ENCODE measurements around the gene LUC7L. TPM values are rescaled to one million over a fixed set of nuclear protein-coding genes. Genes with fewer than 3 reads are reported as not detected.

Gene LUC7L
- total RNA-seq, 4 donors from 2014 or later = 85.1 to 316 (median 153) TPM

DNA sequence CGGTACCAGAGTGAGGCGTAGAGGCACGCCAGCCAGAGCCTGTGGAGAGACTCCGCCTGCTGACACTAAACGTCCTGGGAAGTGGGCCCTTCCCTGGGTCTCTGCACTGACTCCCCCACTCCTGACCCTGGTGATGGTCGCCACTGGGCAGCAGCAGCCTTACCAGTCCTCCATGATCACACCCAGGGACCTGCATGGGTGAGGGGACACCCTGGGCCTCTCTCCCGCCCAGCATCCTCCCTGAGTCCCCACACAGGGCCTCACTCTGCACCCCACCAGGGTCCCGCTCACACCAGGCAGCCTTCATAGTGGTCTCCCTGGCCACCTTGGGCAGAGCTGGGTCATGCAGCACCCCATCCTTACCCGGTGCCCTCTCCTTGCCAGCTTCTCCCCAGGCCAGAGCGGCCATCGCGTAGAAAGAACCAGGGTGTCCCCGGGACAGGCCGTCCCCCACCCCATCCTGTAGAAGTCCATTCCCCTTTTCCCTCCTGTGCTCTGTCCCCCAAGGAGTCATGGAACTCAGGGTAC lies 35.8 kb upstream of the LUC7L start:
- WGBS, 2 donors (ENCODE audit: low coverage in 1 of 2) = 88% methylated on average over 14 of the region's 14 CpGs; no CpG with 5 or more reads in 1 of the 2 donors
- peaks cover 0 to 22% (median 7%) of the 10 kb centered on the region in 4 donors for H3K36me3 ChIP-seq
- peaks cover 0 to 11% (median 5%) of the 10 kb centered on the region in 4 donors for H3K4me1 ChIP-seq
- DNase-seq = no peak
- H3K4me3 ChIP-seq = no peak overlapping the region
- H3K27me3 ChIP-seq = no peaks in the 10 kb centered on the region
- H3K9me3 ChIP-seq = no peaks in the 10 kb centered on the region
- no peak overlapping the region for H3K27ac ChIP-seq
- intact Hi-C loops (cut with DNase I; ENCODE audit: low total_unique reads) (no loop called here), in situ Hi-C loops (cut with MboI; ENCODE audit: low pct_ligation_motif_present in 1 of 4, low pct_unique_long_range_greater_than_20kb in 1 of 4, low sequenced_read_pairs in 3 of 4) (no loop called here)
- no peak for TF ChIP-seq EP300 (IDR thresholded peaks at IDR 0.05; ENCODE audit: low read depth)
- TF ChIP-seq, protein P1, sequence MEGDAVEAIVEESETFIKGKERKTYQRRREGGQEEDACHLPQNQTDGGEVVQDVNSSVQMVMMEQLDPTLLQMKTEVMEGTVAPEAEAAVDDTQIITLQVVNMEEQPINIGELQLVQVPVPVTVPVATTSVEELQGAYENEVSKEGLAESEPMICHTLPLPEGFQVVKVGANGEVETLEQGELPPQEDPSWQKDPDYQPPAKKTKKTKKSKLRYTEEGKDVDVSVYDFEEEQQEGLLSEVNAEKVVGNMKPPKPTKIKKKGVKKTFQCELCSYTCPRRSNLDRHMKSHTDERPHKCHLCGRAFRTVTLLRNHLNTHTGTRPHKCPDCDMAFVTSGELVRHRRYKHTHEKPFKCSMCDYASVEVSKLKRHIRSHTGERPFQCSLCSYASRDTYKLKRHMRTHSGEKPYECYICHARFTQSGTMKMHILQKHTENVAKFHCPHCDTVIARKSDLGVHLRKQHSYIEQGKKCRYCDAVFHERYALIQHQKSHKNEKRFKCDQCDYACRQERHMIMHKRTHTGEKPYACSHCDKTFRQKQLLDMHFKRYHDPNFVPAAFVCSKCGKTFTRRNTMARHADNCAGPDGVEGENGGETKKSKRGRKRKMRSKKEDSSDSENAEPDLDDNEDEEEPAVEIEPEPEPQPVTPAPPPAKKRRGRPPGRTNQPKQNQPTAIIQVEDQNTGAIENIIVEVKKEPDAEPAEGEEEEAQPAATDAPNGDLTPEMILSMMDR (IDR thresholded peaks at IDR 0.05) = no peak
- no peak for TF ChIP-seq POLR2AphosphoS5 (IDR thresholded peaks at IDR 0.05)
- no peak for TF ChIP-seq POLR2A (IDR thresholded peaks at IDR 0.05)

DNA sequence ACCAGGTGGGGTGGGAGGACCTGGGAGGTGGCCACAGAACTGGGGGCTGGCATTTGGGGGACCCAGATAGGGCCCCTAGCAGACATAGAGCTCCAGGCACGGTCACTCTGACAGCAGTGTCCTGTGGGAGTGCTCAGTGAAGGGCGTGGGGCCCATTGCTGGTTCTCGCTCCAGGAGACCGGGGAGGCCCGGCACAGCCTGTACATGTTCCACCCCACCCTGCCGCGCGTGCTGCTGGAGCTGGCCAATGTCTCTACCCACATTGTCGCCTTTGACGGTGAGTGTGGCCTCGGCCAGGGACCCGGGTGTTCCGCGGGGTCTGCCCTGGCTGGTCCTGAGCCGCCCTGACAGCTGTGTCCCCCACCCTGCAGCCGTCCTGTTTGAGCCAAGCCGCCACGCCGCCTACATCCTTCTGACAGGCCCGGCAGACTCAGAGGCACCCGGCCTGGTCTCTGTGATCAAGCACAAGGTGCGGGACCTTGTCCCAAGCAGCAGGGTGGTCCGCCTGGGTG lies 35.2 kb upstream of the LUC7L start:
- no peak for DNase-seq
- Histone ChIP-seq H3K27ac (no peak overlapping the region), H3K4me3 (no peak overlapping the region), H3K4me1 (peaks cover 0 to 11% (median 5%) of the 10 kb centered on the region in 4 donors), H3K36me3 (peaks cover 0 to 28% (median 7%) of the 10 kb centered on the region in 4 donors), H3K9me3 (no peaks in the 10 kb centered on the region), H3K27me3 (no peaks in the 10 kb centered on the region)
- 92% methylated on average over 9 of the region's 23 CpGs; no CpG with 5 or more reads in 1 of the 2 donors for WGBS, 2 donors (ENCODE audit: low coverage in 1 of 2)
- in situ Hi-C loops (cut with MboI; ENCODE audit: low pct_ligation_motif_present in 1 of 4, low pct_unique_long_range_greater_than_20kb in 1 of 4, low sequenced_read_pairs in 3 of 4) = no loop called here
- TF ChIP-seq POLR2AphosphoS5 (IDR thresholded peaks at IDR 0.05) = no peak
- no peak for TF ChIP-seq POLR2A (IDR thresholded peaks at IDR 0.05)
- TF ChIP-seq, protein P1 (IDR thresholded peaks at IDR 0.05) = no peak
- no peak for TF ChIP-seq EP300 (IDR thresholded peaks at IDR 0.05; ENCODE audit: low read depth)
- intact Hi-C loops (cut with DNase I; ENCODE audit: low total_unique reads) = no loop called here

DNA sequence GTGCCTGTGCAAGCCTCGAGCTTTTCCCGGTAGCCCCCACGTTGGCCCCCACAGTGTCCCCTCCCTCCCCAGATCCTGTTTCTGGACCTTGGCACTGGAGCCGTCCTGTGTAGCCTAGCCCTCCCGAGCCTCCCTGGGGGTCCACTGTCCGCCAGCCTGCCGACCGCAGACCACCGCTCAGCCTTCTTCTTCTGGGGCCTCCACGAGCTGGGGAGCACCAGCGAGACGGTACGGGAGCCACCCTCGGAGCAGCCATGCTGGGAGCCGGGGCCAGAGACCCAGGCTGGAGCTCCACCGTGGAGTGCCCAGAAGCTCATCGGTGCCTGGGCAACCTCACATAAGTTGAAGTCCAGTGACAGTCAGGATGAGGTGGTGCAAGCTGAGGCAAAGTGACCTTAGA lies 34.7 kb upstream of the LUC7L start:
- 89% methylated on average over 17 of the region's 17 CpGs; no CpG with 5 or more reads in 1 of the 2 donors for WGBS, 2 donors (ENCODE audit: low coverage in 1 of 2)
- Histone ChIP-seq H3K4me3 (no peak overlapping the region), H3K27me3 (no peaks in the 10 kb centered on the region), H3K9me3 (no peaks in the 10 kb centered on the region), H3K27ac (no peak overlapping the region), H3K4me1 (peaks cover 0 to 11% (median 5%) of the 10 kb centered on the region in 4 donors), H3K36me3 (peaks cover 0 to 29% (median 7%) of the 10 kb centered on the region in 4 donors)
- intact Hi-C loops (cut with DNase I; ENCODE audit: low total_unique reads) (no loop called here), in situ Hi-C loops (cut with MboI; ENCODE audit: low pct_ligation_motif_present in 1 of 4, low pct_unique_long_range_greater_than_20kb in 1 of 4, low sequenced_read_pairs in 3 of 4) (no loop called here)
- TF ChIP-seq POLR2A (IDR thresholded peaks at IDR 0.05) (no peak), EP300 (IDR thresholded peaks at IDR 0.05; ENCODE audit: low read depth) (no peak), POLR2AphosphoS5 (IDR thresholded peaks at IDR 0.05) (no peak)
- TF ChIP-seq, protein P1 (IDR thresholded peaks at IDR 0.05) = no peak
- no peak for DNase-seq

DNA sequence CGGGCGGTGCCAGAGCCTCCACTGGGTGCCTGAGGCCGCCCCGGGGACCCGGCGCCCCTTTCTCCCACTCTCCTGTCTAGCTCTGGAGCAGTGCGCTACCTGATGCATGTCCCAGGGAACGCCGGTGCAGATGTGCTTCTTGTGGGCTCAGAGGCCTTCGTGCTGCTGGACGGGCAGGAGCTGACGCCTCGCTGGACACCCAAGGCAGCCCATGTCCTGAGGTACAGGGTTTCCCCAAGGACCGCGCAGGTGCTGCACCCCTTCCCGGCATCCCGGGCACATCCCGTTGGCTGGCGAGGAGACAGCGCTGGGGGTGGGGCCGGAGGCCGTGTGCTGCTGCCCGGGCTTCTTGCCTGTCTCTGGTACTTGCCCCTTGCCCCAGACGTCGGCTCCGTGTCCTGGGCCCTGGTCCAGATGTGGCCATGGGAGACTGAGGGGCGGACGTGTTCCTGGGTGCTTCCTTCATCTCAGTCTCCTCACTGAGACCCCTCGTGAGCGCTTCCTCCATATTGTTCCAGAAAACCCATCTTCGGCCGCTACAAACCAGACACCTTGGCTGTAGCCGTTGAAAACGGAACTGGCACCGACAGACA lies 34.0 kb upstream of the LUC7L start:
- H3K27me3 ChIP-seq = no peaks in the 10 kb centered on the region
- H3K36me3 ChIP-seq = peaks cover 0 to 29% (median 7%) of the 10 kb centered on the region in 4 donors
- peaks cover 0 to 7% (median 4%) of the 10 kb centered on the region in 4 donors for H3K4me1 ChIP-seq
- in situ Hi-C loops (cut with MboI; ENCODE audit: low pct_ligation_motif_present in 1 of 4, low pct_unique_long_range_greater_than_20kb in 1 of 4, low sequenced_read_pairs in 3 of 4) (no loop called here), intact Hi-C loops (cut with DNase I; ENCODE audit: low total_unique reads) (no loop called here)
- TF ChIP-seq EP300 (IDR thresholded peaks at IDR 0.05; ENCODE audit: low read depth) (no peak), POLR2A (IDR thresholded peaks at IDR 0.05) (no peak), POLR2AphosphoS5 (IDR thresholded peaks at IDR 0.05) (no peak)
- TF ChIP-seq, protein P1 (IDR thresholded peaks at IDR 0.05) = no peak
- DNase-seq = no peak
- H3K9me3 ChIP-seq = no peaks in the 10 kb centered on the region
- H3K4me3 ChIP-seq = no peak overlapping the region
- H3K27ac ChIP-seq = no peak overlapping the region
- WGBS, 2 donors (ENCODE audit: low coverage in 1 of 2) = 93% methylated on average over 33 of the region's 35 CpGs; no CpG with 5 or more reads in 1 of the 2 donors
